HG03469 (cell line): ENCODE data around the gene SLC10A1.
"Not testable (repeated sequence)": the region's sequence is repeated elsewhere in the genome, so short reads cannot be mapped to it uniquely, and the experiment has no call there.

Experiments
- ATAC-seq: cut with Tn5 transposase; IDR thresholded peaks from one replicate; pipeline ENCODE4 v1.9.1; 2021; ENCODE audit warnings: mild to moderate bottlenecking, moderate library complexity, moderate number of reproducible peaks; ENCODE audit not compliant: unreplicated experiment

Gene SLC10A1

DNA sequence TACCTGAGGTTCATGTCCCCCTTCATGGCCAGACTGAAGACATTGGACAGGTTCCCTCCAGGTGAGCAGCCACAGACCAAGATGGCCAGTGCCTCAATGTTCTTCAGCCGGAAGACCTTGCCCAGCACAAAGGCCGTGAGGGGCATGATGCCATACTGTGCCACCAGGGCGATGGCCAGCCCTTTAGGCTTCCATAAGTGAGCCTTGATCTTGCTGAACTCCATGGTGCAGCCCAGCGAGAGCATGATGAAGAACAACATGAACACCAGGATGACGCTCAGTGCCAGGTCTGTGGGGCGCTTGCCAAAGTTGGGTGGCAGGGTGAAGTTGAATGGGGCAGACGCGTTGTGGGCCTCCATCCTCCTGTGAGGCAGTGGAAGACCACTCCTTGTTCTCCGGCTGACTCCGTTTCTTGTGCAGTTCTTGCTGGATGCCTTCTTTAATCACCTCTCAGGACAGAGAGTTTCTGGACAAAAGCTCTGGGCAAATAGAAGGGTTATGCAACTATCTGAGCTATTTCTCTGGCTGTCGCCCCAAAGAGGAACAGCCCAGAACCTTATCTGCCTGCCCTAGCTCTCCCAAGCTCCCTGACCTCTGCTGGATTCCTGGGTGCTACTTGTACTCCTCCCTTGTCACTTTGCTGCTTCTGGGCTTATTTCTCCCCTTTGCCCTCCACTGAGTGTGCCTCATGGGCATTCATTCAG lies at the start of gene SLC10A1:
Gene SLC10A1 (minus strand): TSS at position 445 of the 704 bp plus-strand sequence. CDS start 86 bp downstream, at position 359.
- ATAC-seq = no peak

DNA sequence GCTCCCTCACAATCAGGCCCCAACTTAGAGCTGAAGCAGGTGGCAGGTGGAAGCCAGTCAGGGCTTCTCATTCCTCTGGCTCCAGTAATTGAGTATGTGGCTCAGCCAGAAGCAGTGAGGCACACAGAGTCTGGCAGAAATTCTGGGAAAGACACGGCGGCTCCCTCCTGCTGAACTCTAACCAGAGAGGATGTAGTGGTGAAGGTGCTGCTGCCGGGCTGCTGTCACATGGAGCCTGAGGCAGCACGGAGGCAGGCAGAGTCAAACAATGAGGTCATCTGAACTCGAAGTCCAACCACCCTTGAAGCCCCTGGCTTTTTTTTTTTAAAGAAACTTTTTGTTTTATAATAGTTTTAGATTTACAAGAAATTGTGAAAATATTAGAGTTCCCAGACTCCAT lies 48.7 kb upstream of the SLC10A1 start:
- ATAC-seq = no peak

DNA sequence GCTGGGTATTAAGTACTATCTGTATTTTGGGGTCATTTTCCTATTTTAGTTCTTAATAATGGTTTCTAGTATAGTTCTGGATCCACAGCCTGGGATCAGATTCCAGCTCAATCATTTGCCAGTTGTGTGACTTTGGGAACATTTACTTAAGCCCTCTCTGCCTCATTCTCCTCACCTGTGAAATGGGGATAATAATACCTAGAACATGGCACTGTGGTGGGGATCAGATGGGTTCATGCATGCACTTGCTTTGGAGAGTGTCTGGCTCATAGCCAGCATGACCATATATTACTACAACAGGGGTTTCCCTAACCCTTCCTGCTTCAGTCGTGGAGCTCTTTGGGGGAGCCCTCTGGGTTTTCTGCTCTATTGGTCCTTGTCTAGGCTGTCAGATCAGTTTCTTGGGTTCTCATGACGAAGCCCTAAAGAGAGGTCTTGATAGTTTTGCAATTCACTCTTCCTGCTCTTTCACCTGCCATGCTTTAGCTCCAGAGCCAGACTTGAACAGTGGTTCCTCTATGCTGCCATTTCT lies 48.1 kb upstream of the SLC10A1 start:
- no peak for ATAC-seq

DNA sequence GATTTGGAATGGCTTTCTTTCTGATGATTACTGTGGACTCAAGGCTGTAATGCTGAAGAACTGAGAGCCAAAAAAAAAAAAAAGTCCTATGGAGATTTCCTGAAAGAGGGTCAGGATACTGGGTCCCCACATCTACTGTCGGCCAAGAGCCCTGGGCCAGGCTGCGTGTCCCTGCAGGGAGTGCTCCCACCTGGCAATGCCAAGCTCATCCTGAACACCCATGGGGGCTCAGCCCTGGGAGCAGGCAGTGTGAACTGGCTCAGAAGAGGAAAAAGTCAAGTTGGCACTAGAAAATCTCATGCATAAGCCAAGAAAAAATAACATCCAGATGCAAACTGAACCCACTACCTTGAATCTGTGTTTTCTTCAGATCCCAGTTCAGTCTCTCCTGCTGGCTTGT lies 47.1 kb upstream of the SLC10A1 start:
- ATAC-seq = no peak

DNA sequence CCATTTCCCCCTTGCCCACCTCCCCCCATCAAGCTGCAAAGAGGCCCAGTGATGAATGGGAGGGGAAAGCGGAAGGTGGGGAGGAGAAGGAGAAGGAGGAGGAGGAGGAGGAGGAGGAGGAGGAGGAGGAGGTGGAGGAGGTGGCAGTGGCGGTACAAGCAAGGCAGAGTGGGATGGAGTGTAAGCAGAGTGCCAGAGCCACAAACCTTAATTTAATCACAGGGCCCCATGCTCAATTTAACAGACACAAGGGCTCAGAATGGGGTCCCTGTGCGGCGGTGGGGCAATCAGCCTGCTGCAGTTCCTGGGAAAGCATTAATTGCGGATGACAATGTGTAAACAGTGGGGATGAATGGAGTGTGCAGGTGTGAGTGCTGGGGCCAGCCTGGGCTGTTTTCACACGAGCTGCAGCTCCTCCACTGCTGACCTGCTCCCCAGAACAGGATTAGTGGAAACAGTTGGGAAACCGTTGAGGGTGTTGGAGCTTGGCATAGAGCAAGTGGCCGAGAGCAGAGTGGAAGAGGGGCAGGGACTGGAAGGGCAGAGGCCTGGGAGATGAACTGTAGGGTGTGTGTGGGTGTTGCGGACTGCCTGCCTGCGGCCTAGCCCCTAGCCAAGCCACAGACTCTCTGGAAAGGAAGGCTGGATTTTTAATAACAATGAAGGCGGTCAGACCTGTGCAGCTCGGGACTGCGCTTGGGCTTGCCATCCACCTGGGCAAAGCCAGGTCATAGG lies 45.8 kb upstream of the SLC10A1 start:
- ATAC-seq = no peak

DNA sequence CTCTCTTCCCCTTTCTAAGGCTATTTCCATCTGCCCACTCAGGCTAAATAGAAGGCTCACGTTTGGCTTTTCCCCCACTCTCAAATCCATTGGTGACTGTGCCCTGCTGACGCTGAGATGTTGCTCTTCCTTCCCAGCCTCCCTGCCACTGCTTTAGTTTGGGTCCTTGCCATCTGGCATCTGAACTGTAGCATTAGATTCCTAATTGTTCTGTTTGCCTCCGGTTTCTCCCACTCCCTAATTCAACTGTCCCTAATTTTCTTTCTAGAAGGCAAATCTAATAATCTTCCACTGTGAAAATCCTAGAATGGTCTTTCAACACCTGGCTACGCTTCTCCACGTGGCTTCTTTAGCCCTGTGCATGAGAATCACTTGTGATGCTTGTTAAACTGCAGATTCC lies 44.6 kb upstream of the SLC10A1 start:
- ATAC-seq = no peak

DNA sequence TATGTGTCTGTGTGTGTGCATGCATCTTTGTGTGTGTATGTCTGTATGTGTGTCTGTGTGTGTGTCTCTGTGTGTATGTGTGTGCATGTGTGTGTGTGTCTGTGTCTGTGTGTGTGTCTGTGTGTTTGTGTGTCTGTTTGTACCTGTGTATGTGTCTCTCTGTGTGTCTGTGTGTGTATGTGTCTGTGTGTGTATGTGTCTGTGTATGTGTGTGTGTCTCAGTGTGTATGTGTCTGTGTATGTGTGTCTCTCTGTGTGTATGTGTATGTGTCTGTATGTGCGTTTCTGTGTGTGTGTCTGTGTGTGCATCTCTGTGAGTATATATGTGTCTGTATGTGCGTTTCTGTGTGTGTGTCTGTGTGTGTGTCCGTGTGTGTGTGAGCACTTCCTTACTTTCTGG lies 42.6 kb upstream of the SLC10A1 start:
- no peak for ATAC-seq

DNA sequence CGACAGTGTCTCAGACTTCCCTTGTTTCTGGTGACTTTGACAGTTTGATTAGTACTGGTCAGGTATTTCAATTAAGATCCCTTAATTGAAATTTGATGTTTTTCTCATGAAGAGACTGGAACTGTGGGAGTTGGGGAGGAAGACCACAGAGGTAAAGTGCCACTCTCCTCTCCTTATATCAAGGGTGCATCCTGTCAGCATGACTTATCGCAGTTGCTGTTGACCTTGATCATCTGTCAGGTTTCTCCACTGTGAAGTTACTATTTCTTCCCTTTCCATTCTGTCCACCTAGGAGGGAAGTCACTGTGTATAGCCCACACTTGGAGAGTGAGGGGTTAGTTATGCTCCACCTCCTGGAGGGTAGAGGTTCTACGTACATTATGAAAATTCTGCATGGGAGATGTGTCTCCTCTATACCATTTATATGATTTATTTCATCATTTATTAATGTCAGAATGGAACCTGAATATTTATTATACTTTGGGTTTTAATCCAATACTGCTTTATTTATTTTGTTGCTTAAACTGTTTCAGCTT lies 41.9 kb upstream of the SLC10A1 start:
- no peak for ATAC-seq

DNA sequence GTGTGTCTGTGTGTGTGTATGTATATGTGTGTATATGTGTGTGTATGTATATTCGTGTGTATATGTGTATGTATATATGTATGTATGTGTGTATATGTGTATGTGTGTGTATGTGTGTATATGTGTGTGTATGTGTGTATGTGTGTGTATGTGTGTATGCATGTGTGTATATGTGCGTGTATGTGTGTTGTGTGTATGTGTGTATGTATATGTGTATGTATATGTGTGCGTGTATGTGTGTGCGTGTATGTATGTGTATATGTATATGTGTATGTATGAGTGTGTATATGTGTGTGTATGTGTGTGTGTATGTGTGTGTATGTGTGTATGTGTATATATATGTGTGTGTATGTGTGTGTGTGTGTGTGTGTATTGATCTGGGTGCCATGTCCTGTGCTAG lies 31.8 kb upstream of the SLC10A1 start:
- ATAC-seq = no peak

DNA sequence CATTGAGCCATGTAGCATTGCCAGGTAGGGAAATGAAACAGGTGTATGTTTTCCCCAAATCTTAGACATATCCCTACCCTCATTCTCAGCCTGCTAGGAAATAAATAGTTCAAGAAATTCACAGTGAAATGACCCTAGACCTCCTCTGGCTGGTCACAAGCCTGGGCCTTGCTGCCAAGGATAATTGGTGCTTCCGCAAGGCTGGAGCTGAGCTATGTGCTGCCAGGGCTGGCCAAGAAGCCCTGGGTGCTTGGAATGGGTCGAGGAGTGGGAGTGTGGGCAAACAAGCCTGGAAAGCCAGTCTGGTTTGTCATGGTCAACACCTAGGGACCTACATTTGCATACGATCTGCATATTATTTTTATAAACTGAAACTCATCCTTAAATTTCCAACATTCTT lies 31.3 kb upstream of the SLC10A1 start:
- no peak for ATAC-seq

DNA sequence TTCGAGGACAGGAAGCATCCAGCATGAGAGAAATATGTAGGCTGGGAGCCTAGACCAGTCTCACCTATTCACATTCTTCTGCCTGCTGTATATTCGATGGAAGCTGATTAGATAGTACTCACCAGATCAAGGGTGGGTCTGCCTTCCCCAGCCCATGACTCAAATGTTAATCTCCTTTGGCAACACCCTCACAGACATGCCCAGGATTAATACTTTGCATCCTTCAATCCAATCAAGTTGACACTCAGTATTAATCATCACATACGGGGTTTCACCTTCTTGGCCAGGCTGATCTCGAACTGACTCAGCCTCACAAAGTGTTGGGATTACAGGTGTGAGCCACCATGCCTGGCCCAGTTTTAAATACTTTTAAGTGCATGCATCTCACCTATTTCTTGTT lies 30.5 kb upstream of the SLC10A1 start:
- ATAC-seq = no peak

DNA sequence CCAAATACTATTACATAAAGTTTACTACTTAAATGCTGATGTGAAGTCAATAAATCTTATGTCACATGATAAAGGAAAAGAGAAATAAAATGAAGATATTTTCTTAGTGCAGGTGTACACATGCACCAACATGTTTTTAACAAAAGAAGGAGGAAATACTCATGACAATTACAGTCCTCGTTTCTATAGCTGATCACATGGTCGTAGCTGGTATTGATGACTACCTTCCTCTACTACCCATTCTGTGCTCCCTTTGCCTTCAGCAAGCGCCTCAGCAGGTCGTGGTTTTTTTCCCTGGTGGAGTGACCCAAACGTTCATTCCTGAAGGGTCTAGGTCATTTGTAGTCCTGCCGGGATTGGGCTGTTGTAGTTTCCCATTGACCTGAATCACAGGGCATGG lies 25.4 kb upstream of the SLC10A1 start:
- no peak for ATAC-seq

DNA sequence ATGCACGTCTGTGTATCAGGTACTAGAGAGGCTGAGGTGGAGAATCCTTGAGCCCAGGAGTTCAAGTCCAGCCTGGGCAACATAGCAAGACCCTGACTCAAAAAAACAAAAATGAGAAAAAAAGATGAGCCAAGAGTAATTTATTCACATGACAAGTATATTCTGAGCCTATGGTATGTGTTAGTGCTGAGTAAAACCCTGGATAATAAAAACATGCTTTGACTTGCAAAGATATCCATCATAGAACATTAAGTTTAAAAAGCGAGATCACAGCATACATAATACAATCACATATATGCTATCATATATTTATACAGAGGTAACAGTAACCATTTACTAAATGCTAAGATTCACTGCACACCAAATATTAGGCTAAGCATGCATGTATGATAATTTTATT lies 23.9 kb upstream of the SLC10A1 start:
- no peak for ATAC-seq

DNA sequence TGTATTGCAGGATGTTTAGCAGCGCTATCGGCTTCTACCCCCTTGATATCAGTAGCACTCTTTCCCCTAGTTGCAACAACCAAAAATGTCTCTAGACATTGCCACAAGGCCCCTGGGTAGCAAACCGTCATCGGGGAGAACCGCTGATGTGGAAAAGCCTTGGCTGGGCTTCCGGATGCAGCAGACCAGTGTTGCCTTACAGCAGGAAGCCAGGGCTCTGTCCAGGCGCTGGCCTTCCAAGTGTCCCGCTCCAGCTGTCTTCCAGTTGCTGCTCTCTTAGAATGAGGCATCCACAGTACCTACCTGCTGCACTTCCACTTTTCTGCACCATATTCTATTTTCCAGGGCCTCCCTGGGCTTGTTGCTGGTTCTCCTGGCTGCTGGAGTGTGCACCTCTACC lies 22.6 kb upstream of the SLC10A1 start:
- no peak for ATAC-seq

DNA sequence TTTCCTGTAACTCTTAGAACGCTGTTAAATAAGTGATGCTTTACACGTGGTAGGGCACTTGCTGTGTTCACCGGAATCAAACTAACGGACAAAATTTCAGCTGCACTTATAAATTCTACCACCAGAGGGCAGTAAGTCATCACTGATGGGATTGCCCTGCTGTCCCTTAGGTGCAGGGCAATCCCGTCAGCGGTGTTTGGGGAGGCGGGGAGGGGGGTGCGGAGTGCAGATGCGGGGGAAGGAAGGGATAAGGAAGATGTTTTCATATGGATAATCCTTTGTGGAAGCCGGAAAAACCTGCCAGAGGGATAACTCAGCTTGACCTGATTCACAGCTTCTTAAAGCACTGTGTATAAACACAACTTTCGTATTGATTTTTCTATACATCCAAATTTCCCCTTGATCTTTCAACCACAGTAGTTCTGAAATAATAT lies 21.7 kb upstream of the SLC10A1 start:
- no peak for ATAC-seq

DNA sequence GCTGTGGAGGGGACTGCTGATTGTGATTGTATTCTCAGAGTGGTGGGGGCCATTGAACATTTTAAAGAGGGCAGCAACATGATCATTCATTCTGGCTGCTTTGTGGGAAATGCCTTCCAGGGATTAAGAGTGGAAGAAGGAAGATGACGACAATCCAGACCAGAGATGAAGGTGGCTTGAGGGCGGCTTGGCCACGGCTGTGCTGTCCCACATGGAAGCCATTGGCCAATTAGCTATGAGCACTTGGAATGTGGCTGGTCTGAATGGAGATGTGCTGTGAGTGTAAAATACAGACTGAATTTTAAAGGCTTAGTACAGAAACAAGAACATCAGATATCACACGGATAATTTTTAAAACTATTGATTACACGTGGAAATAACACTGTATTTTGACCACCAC lies 19.2 kb upstream of the SLC10A1 start:
- no peak for ATAC-seq

DNA sequence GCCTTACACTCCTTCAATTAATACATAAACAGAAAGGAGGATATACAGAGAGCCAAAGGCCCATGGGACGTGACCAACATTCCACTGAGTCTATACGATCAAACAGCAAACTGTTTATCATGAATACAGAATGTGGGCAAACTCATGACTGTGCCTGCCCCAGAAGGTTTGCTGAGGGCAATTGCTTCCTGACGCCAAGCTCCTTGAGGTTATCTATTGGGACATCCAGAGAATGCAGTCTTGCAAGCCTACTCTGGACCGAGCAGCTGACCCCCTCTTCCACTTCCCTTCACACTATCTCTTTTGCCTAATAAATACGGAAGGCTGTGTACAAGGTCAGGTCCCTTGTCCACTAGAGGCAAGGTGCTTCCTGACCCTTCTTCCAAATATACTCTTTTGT lies 18.5 kb upstream of the SLC10A1 start:
- no peak for ATAC-seq

DNA sequence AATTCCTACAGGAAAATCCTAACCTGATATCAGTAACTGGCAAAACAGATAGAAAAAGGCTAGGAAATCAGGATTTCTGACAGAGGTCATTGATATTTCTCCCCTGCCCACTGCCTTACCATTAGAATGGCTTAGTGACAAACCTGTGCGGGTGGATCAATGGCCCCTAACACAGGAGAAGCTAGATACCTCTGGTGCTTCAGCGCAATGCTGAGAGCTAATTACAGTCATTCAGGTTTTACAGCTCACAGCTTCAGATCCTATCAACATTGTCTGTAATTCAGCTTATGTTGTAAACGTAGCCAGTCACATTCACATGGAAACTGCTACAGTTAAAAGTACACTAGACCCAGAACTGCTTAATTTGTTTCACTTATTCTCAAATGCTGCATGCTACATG lies 17.4 kb upstream of the SLC10A1 start:
- ATAC-seq = no peak

DNA sequence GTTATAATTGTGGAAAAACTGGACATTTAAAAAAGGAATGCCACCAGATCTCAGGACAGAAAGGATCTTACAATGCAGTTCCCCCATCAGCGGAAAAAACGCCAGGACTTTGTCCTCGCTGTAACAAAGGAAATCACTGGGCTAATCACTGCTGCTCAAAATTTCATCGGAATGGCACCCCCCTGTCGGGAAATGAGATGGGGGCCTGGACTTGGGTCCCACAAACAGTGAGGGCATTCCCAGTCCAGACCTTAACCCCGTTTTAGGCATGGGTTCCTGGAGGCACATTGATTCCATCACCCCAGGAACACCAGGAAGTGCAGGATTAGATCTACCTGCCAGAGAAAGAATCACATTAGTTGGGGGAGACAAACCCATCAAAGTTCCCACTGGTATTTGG lies 16.3 kb upstream of the SLC10A1 start:
- not testable (repeated sequence) for ATAC-seq

DNA sequence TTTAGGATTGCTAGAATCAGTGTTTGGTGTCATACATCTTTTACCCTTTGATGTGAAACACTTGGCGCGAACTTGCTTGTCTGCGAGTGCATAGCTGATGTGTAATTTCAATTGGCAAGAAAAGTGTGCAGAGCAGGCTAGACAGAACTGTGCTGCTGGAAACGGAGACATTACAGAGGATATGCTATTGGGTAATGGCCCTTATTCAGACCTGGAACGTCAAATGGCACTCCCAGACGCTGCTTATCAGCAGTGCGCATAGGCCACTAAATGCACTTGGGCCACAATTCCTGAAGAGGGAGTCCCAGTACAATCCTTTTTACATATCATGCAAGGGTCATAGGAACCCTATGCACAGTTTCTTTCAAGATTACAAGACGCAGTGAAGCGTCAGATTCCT lies 15.7 kb upstream of the SLC10A1 start:
- ATAC-seq = no peak

DNA sequence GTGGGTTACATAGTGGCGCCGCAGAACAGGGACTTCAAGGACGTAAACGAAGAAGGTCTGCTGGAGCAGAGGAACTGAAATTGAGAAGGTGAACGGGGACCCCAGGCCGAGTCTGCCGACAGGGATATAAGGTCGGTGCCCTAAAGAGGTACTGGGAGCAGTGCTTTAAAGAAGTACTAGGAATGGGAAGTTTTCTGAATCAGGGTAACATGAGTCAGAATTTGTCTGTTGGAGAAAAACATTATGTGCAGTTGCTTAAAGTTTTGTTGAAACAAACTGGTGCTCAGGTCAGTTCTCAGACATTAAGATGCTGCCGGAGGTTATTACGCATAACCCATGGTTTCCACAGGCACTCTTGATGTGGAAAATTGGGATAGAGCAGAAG lies 14.8 kb upstream of the SLC10A1 start:
- no peak for ATAC-seq

DNA sequence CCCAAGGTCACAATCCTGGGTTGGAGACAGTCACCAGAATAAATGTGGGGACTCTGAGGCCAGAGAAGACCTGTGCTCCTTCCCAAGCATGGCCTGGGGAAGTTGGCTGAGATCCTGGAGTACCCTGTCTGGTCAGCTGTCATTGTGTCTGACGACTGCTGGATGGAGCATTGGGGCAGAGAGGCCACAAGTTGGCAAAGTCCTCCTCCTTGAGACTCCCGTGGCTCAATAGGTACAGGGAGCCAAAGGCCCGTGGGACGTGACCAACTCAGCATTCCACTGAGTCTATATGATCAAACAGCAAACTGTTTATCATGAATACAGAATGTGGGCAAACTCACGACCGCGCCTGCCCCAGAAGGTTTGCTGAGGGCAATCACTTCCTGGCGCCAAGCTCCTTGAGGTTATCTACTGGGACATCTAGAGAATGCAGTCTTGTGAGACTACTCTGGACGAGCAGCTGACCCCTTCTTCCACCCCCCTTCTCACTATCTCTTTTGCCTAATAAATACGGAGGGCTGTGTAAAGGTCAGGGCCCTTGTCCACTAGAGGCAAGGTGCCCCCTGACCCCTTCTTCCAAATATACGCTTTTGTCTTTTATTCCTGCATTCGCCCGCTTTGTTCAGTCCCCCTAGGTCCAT lies 14.3 kb upstream of the SLC10A1 start:
- no peak for ATAC-seq
